OCI-LY1 (cell line): Measurements from ENCODE around the gene ZBTB17.

ENCODE experiments used
- CTCF ChIP-seq: fragments of 200-600 bp; sonication (generic), shearing (Covaris generic); IDR thresholded peaks from 2 replicates; pipeline ENCODE4 v1.5.1; 2017; ENCODE audit warnings: mild to moderate bottlenecking, antibody characterized with exemption, low read length, moderate library complexity, mixed read lengths
- EZH2 ChIP-seq: fragments of 200-600 bp; sonication (generic), shearing (Covaris generic); IDR thresholded peaks from 2 replicates; pipeline ENCODE4 v1.8.0; 2017; ENCODE audit warnings: borderline replicate concordance, mixed run types, mild to moderate bottlenecking, antibody characterized with exemption, low read length, moderate library complexity, mixed read lengths

GRCh38 chr1:16009678-16010077, 33.8 kb upstream of the ZBTB17 start:
- no peak for TF ChIP-seq CTCF
- no peak for TF ChIP-seq EZH2
